GM12878 (cell line): ENCODE data around the gene STK33. TPM values are rescaled to one million over a fixed set of nuclear protein-coding genes. Genes with fewer than 3 reads are reported as not detected.

Experiments used
- ATAC-seq: fragments of 200-7000 bp; cut with Tn5 transposase; 3 replicates; pipeline ENCODE4 v1.9.1; 2020; ENCODE audit warnings: mild to moderate bottlenecking, moderate library complexity
- BruUV-seq: library from RNA; stranded (reverse); fragments of 400-500 nt; replicated peaks from 2 replicates; lab custom pipeline; 2021; lab: Mats Ljungman, UMichigan
- CTCF ChIA-PET: fragments of 300-600 bp; sonication (Branson Sonifier 250); formaldehyde crosslinking; extraction: SDS; loops from one replicate; lab custom pipeline; 2021; ENCODE audit warnings: inconsistent platforms; lab: Yijun Ruan, JAX
- POLR2A ChIA-PET: fragments of 350-600 bp; formaldehyde crosslinking; extraction: SDS; loops from one replicate; lab custom pipeline; 2021; ENCODE audit warnings: inconsistent platforms; lab: Charles Lee
- RAD21 ChIA-PET: fragments of 300-600 bp; sonication (Branson Sonifier 250); formaldehyde crosslinking; loops from one replicate; lab custom pipeline; 2023; ENCODE audit warnings: antibody characterized with exemption; ENCODE audit not compliant: unreplicated experiment; lab: Charles Lee
- SMC1A ChIA-PET: fragments of 300-600 bp; sonication (Branson Sonifier 250); formaldehyde crosslinking; loops from one replicate; lab custom pipeline; 2023; ENCODE audit not compliant: unreplicated experiment, uncharacterized antibody; lab: Charles Lee
- DNase-seq: peaks from one replicate; pipeline ENCODE4 v3.0.0-alpha.2; 2011; ENCODE audit warnings: low read depth, low spot score
- FAIRE-seq: peaks from 3 replicates; lab custom pipeline; 2011; peaks lifted over from hg19 to GRCh38; lab: Jason Lieb, UNC
- H2AFZ ChIP-seq: 2 replicates; pipeline ENCODE4 v1.6.0; 2011; ENCODE audit warnings: low read depth, low read length, control low read depth; ENCODE audit not compliant: control insufficient read depth
- H3K27ac ChIP-seq: 2 replicates; pipeline ENCODE4 v1.5.1; 2011; ENCODE audit warnings: control low read depth; ENCODE audit not compliant: control insufficient read depth, insufficient read depth
- H3K27me3 ChIP-seq, 2 experiments: replicated peaks in 1 of 2; 2 replicates each; pipeline versions ENCODE4 v1.6.0 to v1.6.1; 2011; ENCODE audit warnings: low read length in 1 of 2; ENCODE audit not compliant: control insufficient read depth in 2 of 2, insufficient read depth in 2 of 2
- H3K36me3 ChIP-seq, 2 experiments: 2 replicates each; pipeline ENCODE4 v1.5.1; 2011; ENCODE audit warnings: low read length in 1 of 2; ENCODE audit not compliant: control insufficient read depth in 2 of 2, insufficient read depth in 2 of 2
- H3K4me1 ChIP-seq: 2 replicates; pipeline ENCODE4 v1.6.1; 2011; ENCODE audit warnings: mild to moderate bottlenecking, low read length, moderate library complexity, mixed read lengths; ENCODE audit not compliant: control insufficient read depth, insufficient read depth
- H3K4me2 ChIP-seq: 2 replicates; pipeline ENCODE4 v1.6.0; 2011; ENCODE audit warnings: control low read depth; ENCODE audit not compliant: control insufficient read depth, insufficient read depth
- H3K4me3 ChIP-seq: fragments of 200-600 bp; sonication (generic); 2 replicates; pipeline ENCODE4 v1.5.1; 2016
- H3K79me2 ChIP-seq: 2 replicates; pipeline ENCODE4 v1.6.0; 2011; ENCODE audit warnings: low read length; ENCODE audit not compliant: control insufficient read depth, insufficient read depth
- H3K9ac ChIP-seq: 2 replicates; pipeline ENCODE4 v1.8.0; 2011; ENCODE audit warnings: low read length, control low read depth, mixed read lengths; ENCODE audit not compliant: control insufficient read depth, insufficient read depth
- H3K9me3 ChIP-seq: replicated peaks from 3 replicates; pipeline ENCODE4 v1.5.1; 2011; ENCODE audit warnings: mild to moderate bottlenecking, low read length; ENCODE audit not compliant: control insufficient read depth, insufficient read depth
- H4K20me1 ChIP-seq: 2 replicates; pipeline ENCODE4 v1.6.0; 2011; ENCODE audit not compliant: control insufficient read depth, insufficient read depth
- BCL11A ChIP-seq: IDR thresholded peaks from 2 replicates; pipeline ENCODE4 v1.6.1; 2011; ENCODE audit warnings: low read depth, low read length
- BHLHE40 ChIP-seq, 2 experiments: fragments of 450-650 bp in 1 of 2; IDR thresholded peaks; 2 replicates each; pipeline ENCODE4 v1.6.1; 2011 to 2017; ENCODE audit warnings: low read depth in 2 of 2, borderline replicate concordance in 1 of 2, improper control_type of control experiment in 1 of 2, low read length in 1 of 2, mild to moderate bottlenecking in 1 of 2
- BMI1 ChIP-seq: fragments of 450-650 bp; IDR thresholded peaks from 2 replicates; pipeline ENCODE4 v1.6.1; 2016; ENCODE audit warnings: mild to moderate bottlenecking, moderate library complexity, borderline replicate concordance
- CBFB ChIP-seq: IDR thresholded peaks from 2 replicates; pipeline ENCODE4 v1.6.1; 2016; ENCODE audit warnings: antibody characterized with exemption, low read depth
- CREM ChIP-seq: IDR thresholded peaks from 2 replicates; pipeline ENCODE4 v1.6.1; 2014; ENCODE audit warnings: antibody characterized with exemption, low read depth
- E2F4 ChIP-seq: IDR thresholded peaks from 2 replicates; pipeline ENCODE4 v1.6.1; 2012; ENCODE audit warnings: low read depth, low read length, improper control_type of control experiment
- FOXK2 ChIP-seq: fragments of 450-650 bp; IDR thresholded peaks from 2 replicates; pipeline ENCODE4 v1.6.1; 2017; ENCODE audit warnings: mild to moderate bottlenecking, moderate library complexity
- HDAC2 ChIP-seq: fragments of 200-600 bp; sonication (generic); IDR thresholded peaks from 2 replicates; pipeline ENCODE4 v1.6.1; 2017
- LARP7 ChIP-seq: fragments of 450-650 bp; IDR thresholded peaks from 2 replicates; pipeline ENCODE4 v1.6.1; 2017; ENCODE audit warnings: mild to moderate bottlenecking
- NFXL1 ChIP-seq: fragments of 450-650 bp; IDR thresholded peaks from 2 replicates; pipeline ENCODE4 v1.6.1; 2017; ENCODE audit warnings: antibody characterized with exemption, mild to moderate bottlenecking, borderline replicate concordance
- NKRF ChIP-seq: fragments of 450-650 bp; conservative IDR thresholded peaks from 2 replicates; pipeline ENCODE4 v1.6.1; 2017; ENCODE audit warnings: mild to moderate bottlenecking, moderate library complexity
- PKNOX1 ChIP-seq: fragments of 450-650 bp; IDR thresholded peaks from 2 replicates; pipeline ENCODE4 v1.6.1; 2016; ENCODE audit warnings: mild to moderate bottlenecking
- RBBP5 ChIP-seq: fragments of 200-600 bp; sonication (generic); conservative IDR thresholded peaks from 2 replicates; pipeline ENCODE4 v1.6.1; 2016
- RUNX3 ChIP-seq: IDR thresholded peaks from 2 replicates; pipeline ENCODE4 v1.6.1; 2012; ENCODE audit warnings: low read length, inconsistent platforms
- TAF1 ChIP-seq: IDR thresholded peaks from 2 replicates; pipeline ENCODE4 v1.6.1; 2011; ENCODE audit warnings: mild to moderate bottlenecking, low read depth, low read length, borderline replicate concordance
- ZBTB4 ChIP-seq: fragments of 450-650 bp; formaldehyde crosslinking; IDR thresholded peaks from 2 replicates; pipeline ENCODE4 v1.4.0; 2022; ENCODE audit warnings: mild to moderate bottlenecking, moderate library complexity
- ZNF274 ChIP-seq: IDR thresholded peaks from one replicate; pipeline ENCODE4 v1.8.0; 2011; ENCODE audit not compliant: insufficient read length, insufficient read depth
- WGBS: methylation state at CpG from one replicate; pipeline ENCODE4 v1.1.6; 2016; ENCODE audit warnings: low lambda C conversion rate; ENCODE audit not compliant: insufficient replicate concordance, insufficient coverage; ENCODE audit errors: missing lambda C conversion rate; 5-methylcytosine and 5-hydroxymethylcytosine counted together
- in situ Hi-C: fragments of 300-500 bp; cut with MboI; formaldehyde crosslinking; loops from 9 replicates; pipeline ENCODE4 v1.14.3; 2018; ENCODE audit warnings: mixed read lengths
- intact Hi-C: fragments of 100-400 bp; cut with micrococcal nuclease; formaldehyde crosslinking; loops from one replicate; pipeline ENCODE4 v1.14.2; 2022; ENCODE audit not compliant: unreplicated experiment
- polyA plus RNA-seq, 11 experiments: library from polyadenylated mRNA; depleted of rRNA in 4 of 11; unstranded in 6 of 11; stranded (reverse) in 5 of 11; fragments of >200 nt; fragmentation: Nextera tagmentation in 4 of 11; fragmentation: Illumina TruSeq in 1 of 11; extraction: Ambion mirVana in 4 of 11; extraction: Trizol in 1 of 11; gene quantifications; 1 replicate in 1 of 11; 2 replicates in 10 of 11; pipeline versions ENCODE4 v1.2.1 to v1.2.3, GENCODE V29; 2011 to 2016; ENCODE audit warnings: inconsistent platforms in 2 of 11, missing spikeins in 2 of 11, low read depth in 1 of 11
- total RNA-seq, 4 experiments: library from RNA; depleted of rRNA in 3 of 4; stranded (reverse); fragments of >200 nt in 3 of 4; fragmentation: Illumina TruSeq in 1 of 4; extraction: Trizol in 1 of 4; gene quantifications; 2 replicates each; pipeline versions ENCODE4 v1.2.1 to v1.2.3, GENCODE V29; 2013 to 2021

STK33 gene
- total and polyA plus RNA-seq, 10 of the 15 experiments (the other 5 are each of a cell fraction or from before 2014, with no cell fraction given): 5.2 to 27.3 (median 18.3) TPM

GRCh38 chr11:8597182-8597581 is 3.2 kb upstream of the STK33 start:
- Histone ChIP-seq H3K9ac (no peak overlapping the region), H3K27me3 (no peaks in the 10 kb centered on the region), H3K27ac (no peak overlapping the region), H4K20me1 (no peaks in the 10 kb centered on the region), H3K36me3 (no peaks in the 10 kb centered on the region), H3K4me1 (peaks cover 3% of the 10 kb centered on the region; the same call in 1 of the 2 replicates), H3K4me3 (no peak overlapping the region), H3K79me2 (peaks cover 14% of the 10 kb centered on the region), H3K9me3 (no peaks in the 10 kb centered on the region), H2AFZ (no peak overlapping the region), H3K4me2 (no peak overlapping the region)
- no peak for DNase-seq
- in situ Hi-C loops: no loop called here
- SMC1A ChIA-PET: interaction anchor here (1.1 to 1.7 kb wide), 3 partner anchors 11 to 271 kb away, joined by 3 to 4 read pairs (median 3); no protein-coding TSS in a partner anchor
- FAIRE-seq: no peak
- RAD21 ChIA-PET: interaction anchor here (1.1 to 1.5 kb wide), 2 partner anchors 10 to 30 kb away, joined by 4 to 6 read pairs; no protein-coding TSS in a partner anchor
- WGBS: 30% methylated on average over 3 of the region's 3 CpGs
- POLR2A ChIA-PET: no interaction called here
- no peak for ATAC-seq
- intact Hi-C loops: loop anchor here (10.0 kb wide), 1 partner anchor 218 kb away; a partner anchor contains a TSS
- CTCF ChIA-PET: interaction anchor here (0.7 to 1.8 kb wide), 2 partner anchors 8 to 11 kb away, joined by 3 to 4 read pairs; no protein-coding TSS in a partner anchor
- BruUV-seq: no TSS peak
- no peak for TF ChIP-seq NKRF
- TF ChIP-seq TAF1: no peak
- no peak for TF ChIP-seq HDAC2
- TF ChIP-seq RUNX3: no peak
- no peak for TF ChIP-seq BMI1
- TF ChIP-seq RBBP5: no peak
- no peak for TF ChIP-seq ZBTB4 (CRISPR knock-in tag)
- no peak for TF ChIP-seq FOXK2
- no peak for TF ChIP-seq NFXL1
- no peak for TF ChIP-seq BHLHE40 (IDR thresholded peaks at IDR 0.05; ENCODE audit: borderline replicate concordance in 1 of 2, low read depth in 2 of 2, low read length in 1 of 2)
- TF ChIP-seq CREM: no peak
- TF ChIP-seq PKNOX1: no peak
- no peak for TF ChIP-seq BCL11A
- TF ChIP-seq ZNF274: no peak
- TF ChIP-seq E2F4: no peak
- no peak for TF ChIP-seq LARP7
- TF ChIP-seq CBFB: no peak
